NT2/D1 (cell line): ENCODE results near the gene CILP2.

Source experiments
- SUZ12 ChIP-seq: IDR thresholded peaks from 2 replicates; pipeline ENCODE4 v1.6.1; 2011; ENCODE audit not compliant: insufficient read length, insufficient read depth; ENCODE audit errors: extremely low read depth
- YY1 ChIP-seq: IDR thresholded peaks from 2 replicates; pipeline ENCODE4 v1.6.1; 2011; ENCODE audit not compliant: insufficient read length, insufficient read depth
- ZNF274 ChIP-seq: IDR thresholded peaks from 2 replicates; pipeline ENCODE4 v1.6.1; 2011; ENCODE audit warnings: mild to moderate bottlenecking, low read depth, low read length

- TF ChIP-seq YY1 (no peak), ZNF274 (no peak), SUZ12 (no peak)
Observed at GRCh38 chr19:19544954-19545591, 7.0 kb downstream of the CILP2 start.
